CD4-positive, CD25-positive, alpha-beta regulatory T cell (primary cell): ENCODE data around the gene PLB1. TPM values are rescaled to one million over a fixed set of nuclear protein-coding genes. Genes with fewer than 3 reads are reported as not detected.
A peak's percentile ranks its signal among the peaks of the same experiment; 100 is the strongest.

Experiments used
- ATAC-seq, 2 donors: fragments of 150-1000 bp; cut with Tn5 transposase; one replicate each; pipeline ENCODE4 v1.10.0; 2021; ENCODE audit warnings: low read depth in 2 of 2, moderate number of reproducible peaks in 2 of 2, moderate library complexity in 1 of 2
- DNase-seq, 3 donors: peaks; one replicate each; pipeline versions ENCODE4 v3.0.0 to v3.0.0-alpha.2; 2012 to 2022; ENCODE audit warnings: mixed read lengths in 1 of 3
- H3K27ac ChIP-seq: one replicate; pipeline ENCODE4 v1.7.0; 2013; ENCODE audit warnings: mild to moderate bottlenecking, low read length; ENCODE audit not compliant: insufficient read depth, poor library complexity, severe bottlenecking
- H3K27me3 ChIP-seq: one replicate; pipeline ENCODE4 v1.7.0; 2013; ENCODE audit warnings: low read length; ENCODE audit not compliant: control insufficient read depth, insufficient read depth
- H3K36me3 ChIP-seq: one replicate; pipeline ENCODE4 v1.7.0; 2013; ENCODE audit warnings: mild to moderate bottlenecking, low read length, moderate library complexity; ENCODE audit not compliant: control insufficient read depth, insufficient read depth
- H3K4me1 ChIP-seq: 2 replicates; pipeline ENCODE4 v1.7.0; 2013; ENCODE audit warnings: mild to moderate bottlenecking, low read length; ENCODE audit not compliant: insufficient read depth, control insufficient read depth, poor library complexity, severe bottlenecking
- H3K4me3 ChIP-seq: one replicate; pipeline ENCODE4 v1.7.0; 2013; ENCODE audit warnings: low read depth, mild to moderate bottlenecking, low read length, moderate library complexity
- H3K9me3 ChIP-seq, 2 experiments: 1 replicate in 1 of 2; 2 replicates in 1 of 2; pipeline ENCODE4 v1.7.0; 2013; ENCODE audit warnings: low read length in 2 of 2, mild to moderate bottlenecking in 1 of 2, moderate library complexity in 1 of 2; ENCODE audit not compliant: control insufficient read depth in 2 of 2
- H3K27ac Mint-ChIP-seq, 3 donors: one replicate each; pipeline ENCODE4 v1.8.0; 2020 to 2022; ENCODE audit warnings: mild to moderate bottlenecking in 3 of 3, mixed read lengths in 3 of 3, moderate library complexity in 2 of 3
- H3K27me3 Mint-ChIP-seq: one replicate; pipeline ENCODE4 v1.8.0; 2022; ENCODE audit warnings: mild to moderate bottlenecking, mixed read lengths
- H3K36me3 Mint-ChIP-seq: one replicate; pipeline ENCODE4 v1.8.0; 2020; ENCODE audit warnings: mixed read lengths
- H3K4me1 Mint-ChIP-seq, 4 donors: one replicate each; pipeline ENCODE4 v1.8.0; 2020 to 2022; ENCODE audit warnings: mixed read lengths in 4 of 4, mild to moderate bottlenecking in 1 of 4
- H3K4me3 Mint-ChIP-seq, 4 donors: one replicate each; pipeline ENCODE4 v1.8.0; 2020 to 2022; ENCODE audit warnings: mild to moderate bottlenecking in 4 of 4, mixed read lengths in 4 of 4, moderate library complexity in 3 of 4
- H3K9me3 Mint-ChIP-seq, 7 donors: one replicate each; pipeline ENCODE4 v1.8.0; 2020 to 2022; ENCODE audit warnings: mixed read lengths in 7 of 7, mild to moderate bottlenecking in 3 of 7, moderate library complexity in 2 of 7
- polyA plus RNA-seq, 4 donors: library from polyadenylated mRNA; unstranded; fragments of 300-500 nt; fragmentation: Illumina TruSeq; gene quantifications; one replicate each; pipeline ENCODE4 v1.2.3, GENCODE V29; 2021
- total RNA-seq: library from RNA; stranded (reverse); gene quantifications from one replicate; pipeline ENCODE4 v1.2.3, GENCODE V29; 2022

PLB1 gene
- total and polyA plus RNA-seq, 5 donors from 2014 or later: 0.08 to 2.5 (median 0.97) TPM

GRCh38 chr2:28543316-28544035 lies 47.6 kb downstream of the PLB1 start:
- no peak overlapping the region for H3K27ac ChIP-seq
- no peaks in the 10 kb centered on the region for H3K36me3 ChIP-seq
- no peak overlapping the region for H3K27ac Mint-ChIP-seq
- H3K4me1 ChIP-seq: peaks cover 23% of the 10 kb centered on the region
- H3K27me3 Mint-ChIP-seq: no peaks in the 10 kb centered on the region
- H3K36me3 Mint-ChIP-seq: no peaks in the 10 kb centered on the region
- peaks cover 6 to 30% (median 14%) of the 10 kb centered on the region in 4 donors for H3K4me1 Mint-ChIP-seq
- no peaks in the 10 kb centered on the region for H3K27me3 ChIP-seq
- ATAC-seq (no peak), DNase-seq (no peak)
- no peak overlapping the region for H3K4me3 ChIP-seq
- no peaks in the 10 kb centered on the region for H3K9me3 ChIP-seq
- H3K4me3 Mint-ChIP-seq: no peak overlapping the region
- H3K9me3 Mint-ChIP-seq: no peaks in the 10 kb centered on the region

- ATAC-seq (no peak), DNase-seq (no peak)
- Histone ChIP-seq H3K36me3 (no peaks in the 10 kb centered on the region), H3K4me1 (peaks cover 23% of the 10 kb centered on the region), H3K9me3 (no peaks in the 10 kb centered on the region), H3K4me3 (no peak overlapping the region), H3K27ac (no peak overlapping the region), H3K27me3 (no peaks in the 10 kb centered on the region)
- Mint-ChIP-seq H3K27ac (peak overlapping the region in 1 of 3 donors; percentile 38), H3K9me3 (no peaks in the 10 kb centered on the region), H3K36me3 (no peaks in the 10 kb centered on the region), H3K4me1 (peaks cover 6 to 32% (median 14%) of the 10 kb centered on the region in 4 donors), H3K27me3 (no peaks in the 10 kb centered on the region), H3K4me3 (no peak overlapping the region)
These were observed 48.1 kb downstream of the PLB1 start for GRCh38 chr2:28544036-28544346.

DNA sequence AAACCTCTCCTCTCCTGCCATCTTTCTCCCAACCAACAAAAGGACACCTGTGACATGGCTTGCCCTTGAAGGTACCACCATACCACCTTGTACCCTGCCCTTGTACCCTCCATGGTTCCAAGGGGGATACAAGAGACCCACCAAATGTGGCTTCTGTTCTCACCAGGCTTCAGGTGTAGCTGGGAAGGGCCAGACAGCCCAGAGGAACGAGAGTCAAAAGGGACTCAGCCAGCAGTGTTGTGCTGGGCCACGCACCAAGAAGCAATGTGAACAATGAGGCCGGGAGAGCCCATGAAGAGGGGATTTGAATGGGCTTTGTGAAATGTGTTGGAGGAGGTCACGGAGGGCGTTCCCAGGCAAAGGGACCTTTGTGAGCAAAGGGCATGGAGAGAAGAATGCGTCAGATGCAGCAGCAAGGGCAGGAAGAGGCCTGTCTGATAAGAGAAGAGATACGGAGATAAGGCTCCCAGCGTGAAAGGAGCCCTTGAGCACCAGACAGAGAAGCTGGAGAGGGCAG lies 48.6 kb downstream of the PLB1 start:
- no peak overlapping the region for H3K27ac ChIP-seq
- no peaks in the 10 kb centered on the region for H3K36me3 ChIP-seq
- ATAC-seq (peak in 1 of 2 donors; percentile 31), DNase-seq (peak in 1 of 3 donors; percentile 10)
- Mint-ChIP-seq H3K4me3 (peak overlapping the region in 2 of 4 donors; percentile 54 to 57), H3K27me3 (no peaks in the 10 kb centered on the region), H3K9me3 (no peaks in the 10 kb centered on the region), H3K4me1 (peaks cover 6 to 32% (median 14%) of the 10 kb centered on the region in 4 donors), H3K27ac (peak overlapping the region in 2 of 3 donors; percentile 83 to 90), H3K36me3 (no peaks in the 10 kb centered on the region)
- H3K9me3 ChIP-seq: no peaks in the 10 kb centered on the region
- H3K4me3 ChIP-seq: peak overlapping the region; percentile 31
- no peaks in the 10 kb centered on the region for H3K27me3 ChIP-seq
- H3K4me1 ChIP-seq: peaks cover 23% of the 10 kb centered on the region

- peak overlapping the region; percentile 83 to 90 (median 86) for H3K27ac Mint-ChIP-seq
- H3K4me3 Mint-ChIP-seq: peak overlapping the region in 3 of 4 donors; percentile 54 to 58 (median 57)
- H3K36me3 Mint-ChIP-seq: no peaks in the 10 kb centered on the region
- no peaks in the 10 kb centered on the region for H3K27me3 Mint-ChIP-seq
- peaks cover 6 to 32% (median 14%) of the 10 kb centered on the region in 4 donors for H3K4me1 Mint-ChIP-seq
- ATAC-seq: peak; percentile 35 to 57
- H3K4me1 ChIP-seq: peaks cover 23% of the 10 kb centered on the region
- H3K9me3 ChIP-seq: no peaks in the 10 kb centered on the region
- no peaks in the 10 kb centered on the region for H3K27me3 ChIP-seq
- DNase-seq: peak in 1 of 3 donors; percentile 68
- H3K9me3 Mint-ChIP-seq: no peaks in the 10 kb centered on the region
- no peaks in the 10 kb centered on the region for H3K36me3 ChIP-seq
- peak overlapping the region; percentile 31 for H3K4me3 ChIP-seq
- H3K27ac ChIP-seq: no peak overlapping the region
These were observed 49.2 kb downstream of the PLB1 start for GRCh38 chr2:28544922-28545589.

DNA sequence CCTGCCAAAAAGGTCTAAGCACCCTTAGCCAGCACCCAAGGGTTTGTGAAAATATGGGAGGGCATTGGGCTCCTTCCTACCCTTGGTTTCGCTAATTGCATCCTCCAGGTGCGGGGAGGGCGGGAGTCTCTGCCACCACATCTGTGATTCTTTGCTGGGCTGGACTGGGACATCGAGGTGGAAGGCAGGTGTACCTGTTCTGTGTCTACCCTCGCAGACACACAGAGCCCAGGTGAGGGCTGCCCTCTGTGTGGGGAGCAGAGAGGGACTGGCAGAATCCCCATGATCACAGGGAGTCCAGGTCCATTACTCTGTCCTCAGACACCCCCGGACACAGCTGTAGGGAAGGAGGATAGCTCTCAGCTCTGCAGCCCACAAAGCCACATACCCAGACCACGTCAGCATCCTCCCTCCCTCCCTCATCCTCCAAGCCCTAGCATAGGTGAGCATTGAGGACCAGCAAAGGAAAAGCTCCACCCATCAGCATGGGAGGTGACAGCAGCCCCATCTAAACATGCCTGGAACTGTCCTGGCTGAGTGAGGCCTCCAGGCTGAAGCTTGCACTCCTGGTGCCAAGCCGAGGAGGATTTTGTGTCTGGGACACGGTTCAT lies 49.8 kb downstream of the PLB1 start:
- H3K4me1 Mint-ChIP-seq: peaks cover 6 to 32% (median 14%) of the 10 kb centered on the region in 4 donors
- Histone ChIP-seq H3K27ac (no peak overlapping the region), H3K36me3 (no peaks in the 10 kb centered on the region), H3K4me1 (peaks cover 23% of the 10 kb centered on the region), H3K4me3 (no peak overlapping the region), H3K27me3 (no peaks in the 10 kb centered on the region), H3K9me3 (no peaks in the 10 kb centered on the region)
- DNase-seq: peak in 1 of 3 donors; percentile 64
- peak overlapping the region in 2 of 4 donors; percentile 40 to 57 for H3K4me3 Mint-ChIP-seq
- no peaks in the 10 kb centered on the region for H3K36me3 Mint-ChIP-seq
- peak overlapping the region in 1 of 3 donors; percentile 86 for H3K27ac Mint-ChIP-seq
- no peaks in the 10 kb centered on the region for H3K27me3 Mint-ChIP-seq
- peak; percentile 43 to 52 for ATAC-seq
- H3K9me3 Mint-ChIP-seq: no peaks in the 10 kb centered on the region

- Histone ChIP-seq H3K4me3 (no peak overlapping the region), H3K36me3 (no peaks in the 10 kb centered on the region), H3K4me1 (peaks cover 23% of the 10 kb centered on the region), H3K27ac (no peak overlapping the region), H3K9me3 (no peaks in the 10 kb centered on the region), H3K27me3 (no peaks in the 10 kb centered on the region)
- H3K4me3 Mint-ChIP-seq: peak overlapping the region in 1 of 4 donors; percentile 57
- peaks cover 0 to 2% (median 0%) of the 10 kb centered on the region in 7 donors for H3K9me3 Mint-ChIP-seq
- DNase-seq (peak in 1 of 3 donors; percentile 17), ATAC-seq (no peak)
- H3K27me3 Mint-ChIP-seq: no peaks in the 10 kb centered on the region
- H3K4me1 Mint-ChIP-seq: peaks cover 6 to 32% (median 14%) of the 10 kb centered on the region in 4 donors
- no peaks in the 10 kb centered on the region for H3K36me3 Mint-ChIP-seq
- no peak overlapping the region for H3K27ac Mint-ChIP-seq
These were observed 50.4 kb downstream of the PLB1 start for GRCh38 chr2:28546242-28546641.

- ATAC-seq (no peak), DNase-seq (no peak)
- no peak overlapping the region for H3K27ac Mint-ChIP-seq
- peaks cover 0 to 2% (median 0%) of the 10 kb centered on the region in 7 donors for H3K9me3 Mint-ChIP-seq
- H3K27me3 Mint-ChIP-seq: no peaks in the 10 kb centered on the region
- no peak overlapping the region for H3K27ac ChIP-seq
- H3K4me3 ChIP-seq: no peak overlapping the region
- H3K36me3 ChIP-seq: no peaks in the 10 kb centered on the region
- peaks cover 6 to 32% (median 14%) of the 10 kb centered on the region in 4 donors for H3K4me1 Mint-ChIP-seq
- H3K4me3 Mint-ChIP-seq: no peak overlapping the region
- no peaks in the 10 kb centered on the region for H3K9me3 ChIP-seq
- H3K27me3 ChIP-seq: no peaks in the 10 kb centered on the region
- H3K36me3 Mint-ChIP-seq: no peaks in the 10 kb centered on the region
- H3K4me1 ChIP-seq: peaks cover 23% of the 10 kb centered on the region
These were observed 51.5 kb downstream of the PLB1 start for GRCh38 chr2:28547223-28547860.
